DOHH2 (cell line): ENCODE results near the gene EPHA4.

Source experiments
- H3F3A ChIP-seq: fragments of 200-600 bp; sonication (generic), shearing (Covaris generic); 2 replicates; pipeline ENCODE4 v1.6.0; 2016; ENCODE audit warnings: antibody characterized with exemption, mild to moderate bottlenecking; ENCODE audit not compliant: control insufficient read depth, insufficient read depth
- H3K27ac ChIP-seq: fragments of 200-600 bp; sonication (generic); 2 replicates; pipeline ENCODE4 v1.5.1; 2014; ENCODE audit warnings: low read depth, mild to moderate bottlenecking, low read length, moderate library complexity
- H3K27me3 ChIP-seq: fragments of 200-600 bp; sonication (generic); 2 replicates; pipeline ENCODE4 v1.6.1; 2014; ENCODE audit warnings: mild to moderate bottlenecking, low read length, mixed read lengths; ENCODE audit not compliant: control insufficient read depth
- H3K36me3 ChIP-seq: fragments of 200-600 bp; sonication (generic); 2 replicates; pipeline ENCODE4 v1.6.1; 2014; ENCODE audit warnings: mild to moderate bottlenecking, low read length, moderate library complexity, mixed read lengths; ENCODE audit not compliant: control insufficient read depth
- H3K4me1 ChIP-seq: fragments of 200-600 bp; sonication (generic); 2 replicates; pipeline ENCODE4 v1.6.1; 2014; ENCODE audit warnings: mild to moderate bottlenecking, low read length, mixed read lengths; ENCODE audit not compliant: control insufficient read depth
- H3K4me2 ChIP-seq: fragments of 200-600 bp; sonication (generic); 2 replicates; pipeline ENCODE4 v1.6.0; 2014; ENCODE audit warnings: mild to moderate bottlenecking, low read length, moderate library complexity
- H3K4me3 ChIP-seq: fragments of 200-600 bp; sonication (generic); 2 replicates; pipeline ENCODE4 v1.5.1; 2014; ENCODE audit warnings: mild to moderate bottlenecking, low read length, mixed read lengths
- H3K79me2 ChIP-seq: fragments of 200-600 bp; sonication (generic); 2 replicates; pipeline ENCODE4 v1.6.1; 2014; ENCODE audit warnings: mild to moderate bottlenecking, low read length, mixed read lengths; ENCODE audit not compliant: control insufficient read depth
- H3K9me2 ChIP-seq: fragments of 200-600 bp; sonication (generic); replicated peaks from 2 replicates; pipeline ENCODE4 v1.6.1; 2014; ENCODE audit warnings: mild to moderate bottlenecking, low read length, mixed read lengths; ENCODE audit not compliant: control insufficient read depth
- H3K9me3 ChIP-seq: fragments of 200-600 bp; sonication (generic); 2 replicates; pipeline ENCODE4 v1.6.1; 2014; ENCODE audit warnings: antibody characterized with exemption, low read length, mixed read lengths; ENCODE audit not compliant: control insufficient read depth, insufficient read depth
- H4K20me1 ChIP-seq: fragments of 200-600 bp; sonication (generic); 2 replicates; pipeline ENCODE4 v1.6.0; 2014; ENCODE audit warnings: low read depth, mild to moderate bottlenecking, antibody characterized with exemption, low read length, moderate library complexity; ENCODE audit not compliant: control insufficient read depth, insufficient read depth
- CTCF ChIP-seq: fragments of 200-600 bp; sonication (generic); IDR thresholded peaks from one replicate; pipeline ENCODE4 v1.5.1; 2014; ENCODE audit warnings: antibody characterized with exemption, mild to moderate bottlenecking, low read depth, low read length; ENCODE audit not compliant: poor library complexity, severe bottlenecking
- EZH2phosphoT487 ChIP-seq: fragments of 200-600 bp; sonication (generic); IDR thresholded peaks from 2 replicates; pipeline ENCODE4 v1.6.1; 2017; ENCODE audit warnings: borderline replicate concordance, mild to moderate bottlenecking, antibody characterized with exemption, low read length, moderate library complexity, mixed read lengths

Gene EPHA4

GRCh38 chr2:221478485-221478863 lies 93.6 kb downstream of the EPHA4 start:
- H3K79me2 ChIP-seq: no peaks in the 10 kb centered on the region
- H3K4me1 ChIP-seq: no peaks in the 10 kb centered on the region
- no peaks in the 10 kb centered on the region for H3K36me3 ChIP-seq
- TF ChIP-seq CTCF (no peak), EZH2phosphoT487 (no peak)
- no peaks in the 10 kb centered on the region for H3K27me3 ChIP-seq
- no peaks in the 10 kb centered on the region for H4K20me1 ChIP-seq
- H3K9me2 ChIP-seq: no peaks in the 10 kb centered on the region
- H3K27ac ChIP-seq: no peak overlapping the region
- H3K9me3 ChIP-seq: no peaks in the 10 kb centered on the region
- H3K4me3 ChIP-seq: no peak overlapping the region
- H3F3A ChIP-seq: no peaks in the 10 kb centered on the region
- no peak overlapping the region for H3K4me2 ChIP-seq

GRCh38 chr2:221477714-221478484 lies 94.2 kb downstream of the EPHA4 start:
- Histone ChIP-seq H3K4me2 (no peak overlapping the region), H3K9me2 (no peaks in the 10 kb centered on the region), H3F3A (no peaks in the 10 kb centered on the region), H3K36me3 (no peaks in the 10 kb centered on the region), H3K4me3 (no peak overlapping the region), H3K9me3 (no peaks in the 10 kb centered on the region), H4K20me1 (no peaks in the 10 kb centered on the region), H3K27me3 (no peaks in the 10 kb centered on the region), H3K27ac (no peak overlapping the region), H3K79me2 (no peaks in the 10 kb centered on the region), H3K4me1 (no peaks in the 10 kb centered on the region)
- TF ChIP-seq EZH2phosphoT487: no peak
- no peak for TF ChIP-seq CTCF

- Histone ChIP-seq H3K4me3 (no peak overlapping the region), H3K4me1 (no peaks in the 10 kb centered on the region), H3K36me3 (no peaks in the 10 kb centered on the region), H3K9me3 (no peaks in the 10 kb centered on the region), H3K4me2 (no peak overlapping the region), H3K79me2 (no peaks in the 10 kb centered on the region), H4K20me1 (no peaks in the 10 kb centered on the region), H3K9me2 (no peaks in the 10 kb centered on the region), H3K27me3 (no peaks in the 10 kb centered on the region), H3K27ac (no peak overlapping the region), H3F3A (no peaks in the 10 kb centered on the region)
- no peak for TF ChIP-seq EZH2phosphoT487
- no peak for TF ChIP-seq CTCF
Measured at GRCh38 chr2:221476195-221476594, 95.9 kb downstream of the EPHA4 start.
